Brain pericyte (primary cell): ENCODE measurements around the gene LRRC74B.
"Not testable (repeated sequence)": the region's sequence is repeated elsewhere in the genome, so short reads cannot be mapped to it uniquely, and the experiment has no call there.

Source experiments
- DNase-seq: peaks from one replicate; pipeline ENCODE4 v3.0.0-alpha.2; 2012; ENCODE audit warnings: low read depth, low spot score

LRRC74B gene, protein sequence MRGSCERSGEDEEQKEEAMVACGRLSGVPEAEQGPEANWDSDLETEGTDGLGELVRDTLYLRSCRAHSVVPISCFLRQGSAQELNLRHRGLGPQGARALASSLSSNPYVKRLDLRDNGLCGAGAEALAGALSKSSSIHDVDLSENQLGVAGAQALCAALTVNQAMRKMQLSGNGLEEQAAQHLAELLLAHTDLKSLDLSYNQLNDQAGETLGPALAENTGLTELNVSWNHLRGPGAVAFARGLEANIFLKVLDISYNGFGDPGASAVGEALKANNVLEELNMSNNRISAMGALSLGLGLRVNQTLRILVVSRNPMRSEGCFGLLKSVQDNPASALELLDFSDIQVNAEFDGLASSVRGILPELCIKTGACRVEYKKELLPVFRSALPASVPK

DNA sequence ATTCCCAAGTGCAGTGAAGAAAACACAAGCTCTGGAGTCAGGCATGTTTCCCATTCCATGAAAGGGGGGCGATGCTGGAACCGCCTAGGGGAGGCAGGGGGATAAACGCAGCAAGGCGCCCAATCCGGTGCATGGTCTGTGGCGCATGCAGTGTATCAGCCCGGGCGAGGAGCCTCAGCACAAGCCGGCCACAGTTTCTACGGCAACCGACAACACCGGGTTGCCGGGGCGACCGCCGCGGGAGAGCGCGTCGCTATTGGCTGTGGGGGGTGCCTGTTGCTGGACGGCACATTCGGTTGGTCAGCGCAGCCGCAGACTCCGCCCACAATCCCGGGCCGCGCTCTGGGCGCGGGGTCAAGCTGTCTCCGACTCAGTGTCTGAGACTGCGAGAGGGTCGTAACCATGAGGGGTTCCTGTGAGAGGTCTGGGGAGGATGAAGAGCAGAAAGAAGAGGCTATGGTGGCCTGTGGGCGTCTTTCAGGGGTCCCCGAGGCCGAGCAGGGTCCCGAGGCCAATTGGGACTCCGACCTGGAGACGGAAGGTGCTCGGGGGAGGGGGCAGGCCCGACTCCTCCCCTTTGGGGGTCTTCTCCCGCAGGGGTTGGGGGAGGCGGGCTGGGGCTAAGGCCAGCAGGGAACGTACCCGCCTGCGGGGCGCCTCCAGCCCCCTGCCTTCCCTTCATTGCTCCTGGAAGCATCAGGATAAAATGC is at the start of gene LRRC74B:
LRRC74B (plus strand) TSS at position 362 of the 710 bp plus-strand sequence; CDS start at position 403, 41 bp downstream.
- peak; percentile 89 for DNase-seq

DNA sequence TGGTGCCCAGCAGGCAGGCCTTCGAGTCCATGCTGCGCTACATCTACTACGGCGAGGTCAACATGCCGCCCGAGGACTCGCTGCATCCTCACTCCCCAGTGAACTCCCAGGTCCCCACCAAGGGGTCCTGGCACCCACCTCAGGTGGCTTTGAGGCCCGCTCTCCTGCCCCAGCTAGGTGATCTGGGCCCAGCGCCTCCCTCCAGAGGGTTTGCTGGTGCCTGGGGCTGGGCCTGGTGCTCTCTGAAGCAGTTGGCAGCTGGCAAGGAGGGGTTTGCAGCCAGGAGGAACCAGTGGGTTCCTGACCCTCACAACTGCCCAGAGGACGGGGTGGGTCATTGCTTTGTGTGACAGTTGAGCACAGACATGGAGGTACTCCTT is 49.7 kb upstream of the LRRC74B start:
- no peak for DNase-seq

DNA sequence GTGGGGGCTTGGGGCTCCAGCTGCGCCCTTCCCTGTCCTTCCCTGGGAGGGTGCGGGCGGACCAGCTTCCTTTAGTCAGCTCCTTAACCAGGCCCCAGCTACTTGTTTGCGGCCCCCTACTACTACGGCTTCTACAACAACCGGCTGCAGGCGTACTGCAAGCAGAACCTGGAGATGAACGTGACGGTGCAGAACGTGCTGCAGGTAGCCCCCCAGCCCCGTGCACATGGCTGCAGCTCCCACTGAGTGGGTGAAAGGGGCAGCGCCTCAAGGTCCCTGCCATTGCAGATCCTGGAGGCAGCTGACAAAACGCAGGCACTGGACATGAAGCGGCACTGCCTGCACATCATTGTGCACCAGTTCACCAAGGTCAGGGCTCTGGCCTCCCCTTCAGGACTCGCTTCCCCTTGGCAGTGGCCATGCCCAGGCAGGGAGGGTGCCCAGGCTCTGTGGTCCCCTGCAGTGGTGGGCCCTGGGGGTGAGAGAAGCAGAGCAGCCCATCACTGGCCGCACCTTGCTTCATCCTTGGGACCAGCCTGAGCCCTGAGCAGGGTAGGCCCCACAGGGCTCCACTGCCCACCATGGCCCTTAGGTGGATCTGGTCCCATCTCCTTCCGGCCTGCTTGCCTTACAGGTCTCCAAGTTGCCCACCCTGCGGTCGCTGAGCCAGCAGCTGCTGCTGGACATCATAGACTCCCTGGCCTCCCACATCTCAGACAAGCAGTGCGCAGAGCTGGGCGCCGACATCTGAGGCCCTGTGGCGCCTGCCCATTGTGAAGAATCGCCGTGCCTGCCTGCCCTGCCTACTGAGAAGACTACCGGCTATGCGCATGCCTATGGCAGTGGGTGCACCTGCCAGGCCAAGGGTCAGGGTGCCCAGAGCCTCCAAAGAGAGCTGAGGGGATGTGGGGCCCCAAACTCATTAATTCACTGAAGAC is 48.9 kb upstream of the LRRC74B start:
- DNase-seq = no peak

DNA sequence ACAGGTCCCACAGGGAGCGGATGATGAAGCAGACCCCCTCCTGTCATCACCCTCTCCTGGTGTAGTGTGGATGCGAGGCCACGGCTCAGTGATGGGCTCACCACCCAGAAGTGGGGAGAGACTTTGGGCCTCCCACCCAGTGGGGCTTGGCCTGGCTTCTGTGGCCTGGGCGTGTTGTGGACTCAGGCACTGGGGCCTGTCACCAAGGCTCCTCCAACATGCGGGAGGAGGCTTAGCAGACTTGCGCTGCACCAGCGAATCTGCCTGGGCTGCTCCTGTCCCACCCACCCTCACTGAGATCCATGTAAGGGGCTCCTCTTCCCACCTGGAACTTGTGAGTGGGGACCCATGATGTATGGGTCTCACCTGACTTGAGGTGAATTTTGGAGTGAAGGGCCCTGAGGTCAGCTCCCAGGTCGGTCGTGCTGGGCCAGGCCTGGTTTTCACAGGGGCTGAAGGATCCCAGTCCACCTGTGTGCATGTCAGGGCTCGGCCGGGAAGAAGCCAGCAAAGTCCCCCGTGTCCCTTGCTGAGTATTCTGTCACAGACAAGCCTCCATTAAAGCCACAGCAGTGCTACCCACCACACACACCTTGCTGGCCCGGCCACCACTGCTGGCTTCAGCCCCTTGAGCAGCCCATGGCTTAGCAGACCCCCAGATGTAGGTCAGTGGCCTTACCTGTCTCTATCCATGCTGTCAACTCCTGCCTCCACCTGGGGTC is 48.0 kb upstream of the LRRC74B start:
- no peak for DNase-seq

DNA sequence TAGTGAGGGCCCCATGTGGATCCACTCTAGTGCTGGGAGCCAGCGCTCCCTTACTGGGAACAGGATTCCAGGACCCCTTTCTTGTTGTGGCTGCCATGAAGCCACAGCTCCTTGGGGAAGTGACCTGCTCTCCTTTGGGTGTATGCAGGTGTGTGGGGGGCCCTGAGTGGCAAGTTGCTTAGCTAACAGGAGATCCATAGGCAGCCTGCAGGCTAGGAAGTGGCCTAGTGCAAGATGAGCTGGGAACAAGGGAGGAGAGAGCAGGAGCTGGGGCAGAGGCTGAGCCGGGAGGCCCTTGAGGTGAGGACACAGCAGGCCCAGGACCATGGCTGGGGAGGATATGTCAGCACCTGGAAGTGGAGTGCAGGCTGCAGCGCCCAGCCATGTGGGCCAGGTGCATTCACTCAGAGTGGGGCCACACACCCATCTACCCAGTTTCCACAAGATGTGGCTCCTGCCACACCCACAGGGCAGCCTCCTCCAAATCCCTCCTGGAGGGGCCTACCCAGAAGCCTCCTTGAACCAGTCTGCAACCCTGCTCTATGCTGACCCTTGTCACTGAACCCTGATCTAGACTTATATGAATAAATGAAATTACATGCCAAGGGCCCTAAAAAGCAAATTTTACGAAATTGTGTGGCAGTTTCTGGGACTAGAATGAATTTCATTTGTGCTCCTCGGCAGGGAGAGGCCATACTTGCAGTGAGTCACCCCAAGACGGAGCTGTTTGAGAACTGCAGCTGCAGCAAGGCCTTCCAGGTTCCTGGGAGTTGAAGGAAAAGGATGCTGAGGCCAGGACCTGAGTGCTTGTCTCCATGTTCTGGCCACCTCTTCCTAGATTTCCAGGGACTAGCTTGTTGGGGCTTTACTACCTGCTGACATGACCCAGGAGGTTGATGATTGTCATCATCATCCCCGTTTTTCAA is 47.1 kb upstream of the LRRC74B start:
- DNase-seq = no peak

DNA sequence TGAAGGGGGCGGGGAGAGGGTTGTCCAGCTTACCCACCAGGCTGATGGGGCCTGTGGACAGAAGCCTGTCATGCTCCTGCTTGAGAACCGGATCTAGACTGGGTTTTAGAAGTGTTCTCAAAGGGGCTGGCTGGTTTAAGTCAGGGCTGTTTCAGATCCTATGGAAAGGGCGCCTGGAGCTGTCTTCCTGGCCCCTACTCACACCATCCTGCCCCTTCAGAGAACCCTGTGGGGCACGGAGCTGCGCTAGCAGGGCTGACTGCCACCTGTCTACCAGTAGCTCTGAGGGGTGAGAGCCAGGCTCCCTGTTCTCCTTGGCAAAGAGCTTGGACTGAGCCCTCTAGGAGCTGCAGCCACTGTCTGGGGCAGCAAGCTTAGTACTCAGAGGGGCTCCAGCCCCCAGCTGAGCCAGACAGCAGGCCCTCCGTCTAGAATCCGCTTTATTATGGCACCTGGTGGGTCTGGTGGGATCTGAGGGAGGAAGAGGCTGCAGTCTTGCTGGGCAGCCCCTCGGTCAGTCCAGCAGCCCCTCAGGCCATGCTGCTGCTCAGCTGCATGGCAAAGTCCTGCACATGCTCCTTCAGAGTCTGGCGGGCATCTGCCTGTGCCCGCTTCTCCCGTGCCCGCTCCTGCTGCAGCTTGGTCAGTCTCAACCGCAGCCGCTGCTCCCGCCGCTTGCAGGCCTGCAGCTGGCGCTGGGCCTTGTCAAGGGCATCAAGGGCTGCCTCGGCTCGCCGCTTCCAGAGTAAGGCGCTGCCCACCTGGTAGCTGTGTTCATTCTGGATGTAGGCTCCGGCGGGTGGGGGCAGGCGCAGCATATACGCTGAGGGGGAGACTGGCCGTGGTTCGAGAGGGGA is 46.2 kb upstream of the LRRC74B start:
- DNase-seq = no peak

DNA sequence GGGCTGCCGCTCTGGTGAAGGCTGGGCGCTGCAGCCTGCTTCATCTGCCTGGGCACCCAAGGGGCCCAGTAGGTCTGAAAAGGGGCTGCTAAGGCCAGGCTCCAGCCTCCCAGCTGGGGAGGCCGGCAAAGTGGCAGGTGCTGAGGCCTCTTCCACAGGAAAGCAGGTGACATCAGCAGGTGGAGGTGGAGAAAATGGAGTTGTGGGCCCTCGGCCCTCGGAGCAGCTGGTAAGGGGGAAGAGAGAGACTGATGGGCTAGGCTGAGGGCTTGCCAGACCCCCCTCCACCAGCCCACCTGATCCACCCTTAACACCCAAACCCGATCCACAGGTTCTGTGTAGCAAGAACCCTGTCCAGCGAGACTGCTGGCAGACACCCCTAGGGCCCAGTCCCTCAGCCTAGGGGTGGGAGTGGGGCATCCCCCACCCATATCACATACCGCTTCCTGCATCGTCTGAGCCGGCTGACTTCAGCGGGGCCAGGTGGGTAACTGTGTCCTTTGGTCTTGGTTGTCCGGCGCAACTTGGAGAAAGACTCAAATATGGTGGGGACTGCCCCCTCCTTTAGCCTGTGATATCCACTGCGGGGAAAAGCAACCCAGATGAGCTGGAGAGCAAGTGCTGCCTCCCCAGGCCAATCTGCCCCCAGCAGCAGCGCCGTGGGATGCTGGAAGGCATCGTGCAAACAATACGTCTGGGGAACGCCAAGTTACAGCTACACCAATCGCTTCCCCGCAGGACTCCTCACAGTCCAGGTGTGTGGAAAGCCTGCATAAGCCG is 45.3 kb upstream of the LRRC74B start:
- no peak for DNase-seq

DNA sequence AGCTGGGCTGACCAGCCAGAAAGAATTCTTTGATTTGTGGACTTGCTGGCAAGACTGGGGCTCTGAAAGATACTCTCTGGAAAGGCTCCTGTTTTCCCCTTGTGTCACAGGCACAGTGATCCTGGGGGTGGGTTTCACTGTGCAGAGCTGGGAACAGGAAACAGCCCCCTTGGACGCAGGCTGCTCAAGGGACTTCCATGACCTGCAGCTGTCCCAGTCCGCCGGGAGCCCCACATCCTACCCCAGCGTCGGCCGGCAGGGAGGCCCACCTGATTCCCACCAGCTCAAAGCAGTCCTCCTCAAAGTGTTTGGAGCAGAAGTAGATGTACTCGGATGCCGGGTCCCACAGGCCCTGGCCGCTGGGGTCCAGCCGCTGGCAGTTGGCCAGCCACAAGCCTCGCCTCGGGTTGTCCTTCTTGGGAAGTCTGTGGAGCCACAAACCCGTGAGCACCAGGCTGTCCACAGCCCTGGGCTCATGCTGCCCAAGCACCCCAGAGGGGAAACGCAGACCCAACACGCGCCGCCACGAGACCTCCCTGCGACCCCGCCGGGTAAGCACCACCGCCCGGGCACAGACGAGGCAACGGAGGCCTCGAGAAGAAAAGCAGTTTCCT is 44.7 kb upstream of the LRRC74B start:
- no peak for DNase-seq

DNA sequence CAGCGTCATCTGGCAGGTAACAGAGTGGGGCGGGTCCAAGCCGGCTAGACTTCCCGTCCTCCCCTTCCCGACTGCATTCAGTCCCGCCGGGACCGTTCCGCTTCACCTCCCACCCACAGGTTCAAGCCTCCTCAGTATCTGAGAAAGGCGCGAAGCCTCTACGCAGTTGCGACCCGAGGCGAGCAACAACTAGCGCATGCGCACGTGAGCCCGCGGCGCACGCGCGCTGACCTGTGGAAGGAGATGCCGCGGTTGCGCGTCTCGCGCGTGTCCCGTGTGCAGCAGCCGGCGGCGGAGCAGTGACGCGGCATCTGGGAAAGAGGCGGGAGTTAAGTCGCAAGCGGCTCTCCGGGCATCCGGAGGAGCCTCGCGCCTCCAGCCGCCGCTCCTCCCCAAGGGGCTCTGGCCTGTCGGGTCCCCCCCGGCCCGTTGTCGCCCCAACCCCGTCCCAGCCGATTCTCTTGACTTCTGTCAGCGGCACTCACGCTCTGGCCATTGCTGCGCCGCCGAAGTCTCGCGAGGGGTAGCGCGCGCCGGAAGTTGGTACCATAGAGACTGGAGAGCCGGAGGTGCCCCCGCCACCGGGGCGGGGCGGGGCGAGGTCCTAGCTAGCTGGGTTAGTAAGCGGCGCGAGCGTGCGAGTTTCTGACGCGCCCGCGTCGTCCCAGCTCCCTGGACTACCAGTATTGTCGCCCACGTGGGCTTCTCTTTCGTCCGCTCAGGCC is 44.0 kb upstream of the LRRC74B start, which contains the start of gene THAP7:
THAP7 (minus strand) TSS at position 518 of the 725 bp plus-strand sequence; CDS start at position 311, 207 bp downstream.
- DNase-seq = peak; percentile 81

DNA sequence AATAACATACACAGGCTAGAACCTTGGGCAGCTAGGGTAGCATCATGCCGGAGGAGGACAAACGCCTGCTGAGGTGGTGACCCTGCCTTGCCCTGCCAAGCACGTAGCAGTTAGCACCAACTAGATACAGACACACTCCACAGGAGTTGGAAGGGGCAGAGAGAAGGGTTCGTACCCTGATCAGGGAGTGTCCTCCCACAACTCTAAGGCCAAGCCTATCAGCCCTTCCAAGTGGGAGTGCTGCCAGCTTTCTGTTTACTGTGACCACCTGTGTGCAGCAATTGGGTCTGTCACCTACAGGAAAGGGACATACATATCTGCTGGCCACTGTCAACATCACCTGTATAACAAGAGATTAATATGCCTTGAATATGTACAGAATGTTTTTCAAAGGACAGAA is 42.0 kb upstream of the LRRC74B start:
- no peak for DNase-seq

DNA sequence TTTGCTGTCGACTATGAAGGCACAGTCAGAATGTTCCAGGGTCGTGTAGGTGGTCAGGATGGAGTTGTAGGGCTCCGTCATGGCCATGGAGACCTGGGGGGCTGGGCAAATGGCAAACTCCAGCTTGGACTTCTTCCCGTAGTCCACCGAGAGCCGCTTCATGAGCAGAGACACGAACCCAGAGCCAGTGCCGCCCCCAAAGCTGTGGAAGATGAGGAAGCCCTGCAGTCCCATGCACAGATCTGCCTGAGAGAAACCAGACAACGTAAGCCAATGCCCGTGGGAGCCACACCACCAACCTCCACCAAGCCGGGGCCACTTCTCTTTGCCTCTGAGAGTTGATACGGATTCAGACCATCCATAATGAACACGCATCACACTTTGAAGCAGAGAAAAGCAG is 36.5 kb upstream of the LRRC74B start:
- DNase-seq = not testable (repeated sequence)

DNA sequence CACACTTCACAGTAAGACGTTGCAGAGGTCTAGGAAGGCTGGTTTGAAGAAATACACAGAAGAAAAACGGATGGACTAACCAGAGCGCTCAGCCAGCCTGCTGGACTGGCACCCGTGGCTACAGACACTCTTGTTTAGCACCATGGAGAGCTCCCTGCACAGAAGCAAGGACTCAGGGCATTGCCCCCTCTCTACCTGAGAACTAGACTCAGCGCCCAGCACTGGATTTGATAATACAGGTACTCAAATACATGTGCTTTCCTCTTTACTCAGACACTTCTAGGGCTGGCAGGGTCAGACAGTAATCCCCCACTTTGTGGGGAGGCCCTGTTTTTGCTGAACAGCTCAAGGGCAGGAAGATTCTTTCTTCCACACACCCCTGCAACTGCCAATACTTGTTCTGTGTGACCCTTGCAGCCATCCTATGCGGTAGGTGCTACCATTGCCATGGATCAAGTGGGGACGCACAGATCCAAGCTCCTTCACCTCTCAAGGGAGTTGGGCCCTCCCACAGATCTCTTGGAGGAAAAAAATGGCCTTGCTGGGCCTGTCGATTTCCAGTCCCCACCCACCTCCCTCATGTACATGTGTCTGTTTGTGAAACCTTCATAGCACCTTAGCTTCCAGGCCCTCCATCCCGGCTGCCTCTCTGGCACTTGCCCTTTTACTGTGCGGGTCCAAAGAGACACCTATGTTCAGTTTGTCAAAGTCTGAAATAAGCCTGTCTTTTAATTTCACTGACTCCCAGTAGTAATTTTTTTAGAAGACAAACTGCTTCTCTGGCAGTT is 35.9 kb upstream of the LRRC74B start:
- no peak for DNase-seq

DNA sequence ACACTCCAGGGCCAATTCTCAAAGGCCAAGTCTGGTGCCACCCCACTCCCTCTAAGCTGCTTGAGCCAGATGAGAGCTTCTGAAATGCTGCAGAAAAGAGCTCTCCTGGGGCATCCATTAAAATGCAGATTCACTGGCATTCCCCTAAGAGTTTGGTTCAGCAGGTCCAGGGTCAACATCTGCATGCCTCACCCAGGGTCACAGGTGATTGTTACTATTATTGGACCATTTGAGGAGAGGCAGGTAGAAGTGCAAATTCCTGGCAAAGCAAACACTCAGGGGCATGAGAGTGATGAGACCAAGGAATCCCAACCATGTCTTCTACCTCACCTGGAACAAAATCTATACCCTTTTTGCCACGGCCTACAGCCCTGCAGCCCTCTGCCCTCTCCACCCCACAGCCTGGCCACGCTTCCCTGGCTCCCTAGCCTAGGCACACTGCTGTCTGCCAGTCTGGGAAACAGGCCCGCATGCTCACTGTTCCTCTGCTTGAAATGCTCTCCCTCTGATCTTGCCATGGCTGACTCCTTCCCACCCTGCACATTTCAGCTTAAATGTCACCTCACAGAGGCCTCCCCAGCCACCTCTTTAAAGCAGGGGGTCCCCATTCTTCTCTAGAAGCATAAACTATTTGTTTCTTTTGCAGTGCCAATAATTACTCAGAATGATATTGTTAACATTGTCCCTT is 35.2 kb upstream of the LRRC74B start:
- DNase-seq = no peak

DNA sequence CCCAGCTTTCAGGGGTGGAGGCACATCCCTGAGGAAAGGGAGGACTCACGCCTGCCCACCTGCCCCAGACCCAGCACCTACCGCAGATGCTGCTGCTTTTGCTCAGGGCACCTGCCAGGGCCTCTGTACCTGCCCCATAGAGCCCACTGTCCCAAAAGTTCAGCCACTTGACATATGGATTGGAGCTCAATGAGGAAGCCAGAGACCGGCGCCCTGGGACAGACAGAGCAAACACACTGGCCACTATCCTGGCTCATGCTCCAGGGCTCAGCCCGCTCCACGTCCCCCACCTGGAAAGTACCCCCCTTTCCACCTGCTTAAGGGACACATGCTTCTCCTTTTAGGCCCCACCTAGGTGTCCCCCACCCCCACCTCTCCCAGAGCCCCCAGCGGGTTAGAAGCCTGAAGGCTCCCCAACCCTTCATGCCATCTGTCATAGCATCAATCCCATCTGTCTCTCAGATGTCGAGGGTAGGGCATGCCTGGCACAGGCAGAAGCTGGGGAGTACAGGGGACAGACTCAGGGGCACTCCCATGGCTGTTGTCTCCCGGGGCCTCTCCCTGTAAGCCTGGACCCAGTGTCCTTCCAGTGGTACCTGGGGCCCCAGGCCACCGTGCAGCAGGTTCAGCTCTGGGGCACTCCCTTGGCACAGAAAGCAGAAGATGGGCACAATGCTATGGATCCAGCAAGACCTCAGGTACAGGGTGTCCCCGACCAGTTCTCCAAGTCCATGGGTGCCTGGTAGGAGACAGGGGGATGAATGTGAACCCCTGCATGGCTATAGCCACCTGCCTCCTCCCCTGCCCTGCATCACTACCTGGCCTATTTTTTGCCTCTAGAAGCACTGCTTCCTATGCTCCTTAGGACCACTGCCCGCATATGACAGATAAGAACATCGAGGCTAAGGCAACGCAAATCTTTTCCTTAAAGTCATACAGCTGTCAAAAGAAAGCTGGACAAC is 33.0 kb upstream of the LRRC74B start:
- no peak for DNase-seq
